A673 (cell line): ENCODE data around the gene SIX2. TPM values are rescaled to one million over a fixed set of nuclear protein-coding genes. Genes with fewer than 3 reads are reported as not detected.

Experiments used
- BruUV-seq: library from RNA; stranded (reverse); fragments of 400-500 nt; replicated peaks from 2 replicates; lab custom pipeline; 2021; lab: Mats Ljungman, UMichigan
- CTCF ChIA-PET: fragments of 300-600 bp; sonication (Branson Sonifier 250); formaldehyde crosslinking; loops from one replicate; lab custom pipeline; 2022; ENCODE audit warnings: antibody characterized with exemption; lab: Charles Lee
- POLR2A ChIA-PET: fragments of 300-600 bp; sonication (Branson Sonifier 250); formaldehyde crosslinking; loops from one replicate; lab custom pipeline; 2022; ENCODE audit warnings: antibody characterized with exemption; ENCODE audit not compliant: low non-redundant PET; lab: Charles Lee
- DNase-seq: peaks from one replicate; pipeline ENCODE4 v3.0.0-alpha.2; 2015; ENCODE audit warnings: low spot score
- H3K27ac ChIP-seq: fragments of 200-600 bp; sonication (generic); 2 replicates; pipeline ENCODE4 v1.5.1; 2016; ENCODE audit warnings: mixed run types, low read depth, mild to moderate bottlenecking, mixed read lengths, antibody characterized with exemption, low read length; ENCODE audit not compliant: poor library complexity, severe bottlenecking
- H3K27me3 ChIP-seq: fragments of 200-600 bp; sonication (generic); replicated peaks from 2 replicates; pipeline ENCODE4 v1.6.1; 2017; ENCODE audit warnings: mixed run types, low read depth, mild to moderate bottlenecking, mixed read lengths, antibody characterized with exemption, low read length; ENCODE audit not compliant: insufficient read depth, poor library complexity
- H3K36me3 ChIP-seq: fragments of 200-600 bp; sonication (generic); 2 replicates; pipeline ENCODE4 v1.6.1; 2016; ENCODE audit warnings: mixed run types, mild to moderate bottlenecking, mixed read lengths, antibody characterized with exemption, low read length; ENCODE audit not compliant: insufficient read depth, poor library complexity, severe bottlenecking
- H3K4me1 ChIP-seq: fragments of 200-600 bp; sonication (generic); 2 replicates; pipeline ENCODE4 v1.6.1; 2017; ENCODE audit warnings: mixed run types, mild to moderate bottlenecking, mixed read lengths, antibody characterized with exemption, low read length; ENCODE audit not compliant: insufficient read depth, poor library complexity, severe bottlenecking
- H3K4me3 ChIP-seq: fragments of 200-600 bp; sonication (generic); 2 replicates; pipeline ENCODE4 v1.5.1; 2016; ENCODE audit warnings: low read depth, mixed run types, mild to moderate bottlenecking, mixed read lengths, low read length; ENCODE audit not compliant: poor library complexity, severe bottlenecking
- H3K9me3 ChIP-seq: fragments of 200-600 bp; sonication (generic); 2 replicates; pipeline ENCODE4 v1.6.1; 2016; ENCODE audit warnings: mixed run types, low read depth, mild to moderate bottlenecking, mixed read lengths, antibody characterized with exemption, low read length; ENCODE audit not compliant: poor library complexity, severe bottlenecking
- CTCF ChIP-seq: fragments of 300-800, 200-600 bp; sonication (generic); conservative IDR thresholded peaks from 2 replicates; pipeline ENCODE4 v1.5.1; 2017; ENCODE audit warnings: low read depth, mild to moderate bottlenecking, antibody characterized with exemption, low read length, moderate library complexity, mixed read lengths
- EZH2 ChIP-seq: fragments of 200-600 bp; sonication (generic); IDR thresholded peaks from 2 replicates; pipeline ENCODE4 v1.6.1; 2017; ENCODE audit warnings: borderline replicate concordance, low read depth, mild to moderate bottlenecking, mixed read lengths, antibody characterized with exemption, low read length; ENCODE audit not compliant: poor library complexity, severe bottlenecking
- intact Hi-C: fragments of 100-400 bp; cut with micrococcal nuclease; formaldehyde crosslinking; loops from one replicate; pipeline ENCODE4 v1.10.0; 2022; ENCODE audit not compliant: unreplicated experiment
- total RNA-seq: library from RNA; stranded (reverse); gene quantifications from 2 replicates; pipeline ENCODE4 v1.2.3, GENCODE V29; 2021

The SIX2 gene
- total RNA-seq, 1 experiment from 2014 or later: not detected

- ChIA-PET POLR2A (no interaction called here), CTCF (no interaction called here)
- no peak for TF ChIP-seq CTCF
- TF ChIP-seq EZH2: no peak
- intact Hi-C loops: no loop called here
- Histone ChIP-seq H3K4me3 (no peak overlapping the region), H3K27me3 (peaks cover 26% of the 10 kb centered on the region), H3K4me1 (no peaks in the 10 kb centered on the region), H3K36me3 (no peaks in the 10 kb centered on the region), H3K9me3 (no peaks in the 10 kb centered on the region), H3K27ac (no peak overlapping the region)
- no peak for DNase-seq
- BruUV-seq: no TSS peak
Observed at GRCh38 chr2:45045706-45046105, 36.5 kb upstream of the SIX2 start.

GRCh38 chr2:45044916-45045315 is 35.7 kb upstream of the SIX2 start:
- Histone ChIP-seq H3K27ac (no peak overlapping the region), H3K9me3 (no peaks in the 10 kb centered on the region), H3K36me3 (no peaks in the 10 kb centered on the region), H3K27me3 (peaks cover 26% of the 10 kb centered on the region), H3K4me3 (no peak overlapping the region), H3K4me1 (no peaks in the 10 kb centered on the region)
- no peak for DNase-seq
- BruUV-seq: no TSS peak
- POLR2A ChIA-PET: no interaction called here
- intact Hi-C loops: no loop called here
- CTCF ChIA-PET: no interaction called here
- TF ChIP-seq EZH2 (no peak), CTCF (no peak)

GRCh38 chr2:45043174-45043573 is 33.9 kb upstream of the SIX2 start:
- BruUV-seq: no TSS peak
- CTCF ChIA-PET: no interaction called here
- TF ChIP-seq CTCF: no peak

More at GRCh38 chr2:45043174-45043573, 33.9 kb upstream of the SIX2 start:
- no peaks in the 10 kb centered on the region for H3K9me3 ChIP-seq
- H3K4me1 ChIP-seq: no peaks in the 10 kb centered on the region
- H3K36me3 ChIP-seq: no peaks in the 10 kb centered on the region
- POLR2A ChIA-PET: no interaction called here
- DNase-seq: no peak
- no peak overlapping the region for H3K27ac ChIP-seq
- intact Hi-C loops: no loop called here
- no peak overlapping the region for H3K4me3 ChIP-seq
- peaks cover 24% of the 10 kb centered on the region for H3K27me3 ChIP-seq
